ENCODE measurements around the gene AADACL4.

Gene AADACL4

DNA sequence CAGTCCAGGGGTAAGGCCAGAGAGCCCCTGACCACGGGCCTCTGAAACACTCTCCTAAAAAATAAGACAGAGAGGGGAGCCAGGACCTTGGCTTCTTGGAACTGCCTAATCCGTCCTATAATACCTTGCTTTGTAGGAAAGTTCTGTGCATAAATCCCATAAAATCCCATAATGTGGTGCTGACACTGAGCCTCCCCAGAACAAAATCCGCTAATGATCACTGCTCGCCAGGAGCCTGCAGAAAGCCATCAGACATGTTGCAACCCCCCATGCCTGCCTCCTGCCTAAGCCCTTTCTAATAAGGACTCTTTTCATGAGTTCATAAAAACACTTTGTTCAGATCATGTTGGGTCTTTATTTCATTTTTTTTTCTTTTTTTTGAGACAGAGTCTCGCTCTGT lies 16.6 kb upstream of the AADACL4 start:
- TF ChIP-seq, protein P1, sequence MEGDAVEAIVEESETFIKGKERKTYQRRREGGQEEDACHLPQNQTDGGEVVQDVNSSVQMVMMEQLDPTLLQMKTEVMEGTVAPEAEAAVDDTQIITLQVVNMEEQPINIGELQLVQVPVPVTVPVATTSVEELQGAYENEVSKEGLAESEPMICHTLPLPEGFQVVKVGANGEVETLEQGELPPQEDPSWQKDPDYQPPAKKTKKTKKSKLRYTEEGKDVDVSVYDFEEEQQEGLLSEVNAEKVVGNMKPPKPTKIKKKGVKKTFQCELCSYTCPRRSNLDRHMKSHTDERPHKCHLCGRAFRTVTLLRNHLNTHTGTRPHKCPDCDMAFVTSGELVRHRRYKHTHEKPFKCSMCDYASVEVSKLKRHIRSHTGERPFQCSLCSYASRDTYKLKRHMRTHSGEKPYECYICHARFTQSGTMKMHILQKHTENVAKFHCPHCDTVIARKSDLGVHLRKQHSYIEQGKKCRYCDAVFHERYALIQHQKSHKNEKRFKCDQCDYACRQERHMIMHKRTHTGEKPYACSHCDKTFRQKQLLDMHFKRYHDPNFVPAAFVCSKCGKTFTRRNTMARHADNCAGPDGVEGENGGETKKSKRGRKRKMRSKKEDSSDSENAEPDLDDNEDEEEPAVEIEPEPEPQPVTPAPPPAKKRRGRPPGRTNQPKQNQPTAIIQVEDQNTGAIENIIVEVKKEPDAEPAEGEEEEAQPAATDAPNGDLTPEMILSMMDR (IDR thresholded peaks at IDR 0.05; ENCODE audit: low read depth, low read length, missing control alignments) = no peak
- H3K4me3 ChIP-seq (ENCODE audit: low read depth, low read length) = no peak overlapping the region
- DNase-seq (ENCODE audit: low read depth) = no peak

DNA sequence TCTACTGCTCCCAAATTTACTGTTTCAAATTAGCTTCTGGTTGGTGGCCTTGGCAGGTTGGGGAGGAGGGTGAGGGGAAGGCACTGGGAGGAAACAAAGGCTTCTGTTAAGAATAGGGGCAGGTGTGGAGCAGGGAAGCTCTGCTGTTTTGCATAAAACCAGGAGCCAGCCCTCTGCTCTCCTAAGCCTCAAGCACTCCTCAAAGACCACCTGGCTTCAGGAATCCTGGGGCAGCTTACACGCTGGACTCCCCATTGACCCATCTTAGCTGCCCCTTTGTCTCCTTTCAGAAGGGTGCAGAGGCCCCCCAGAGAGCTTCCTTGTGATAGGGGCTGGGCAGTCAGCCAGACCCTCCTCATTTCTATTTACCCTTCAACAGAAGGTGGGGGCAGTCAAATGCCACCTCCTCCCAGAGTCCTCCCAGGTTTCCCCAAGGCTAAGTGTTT lies 14.4 kb upstream of the AADACL4 start:
- TF ChIP-seq, protein P1 (IDR thresholded peaks at IDR 0.05; ENCODE audit: low read depth, low read length, missing control alignments) = no peak
- DNase-seq (ENCODE audit: low read depth) = no peak
- H3K4me3 ChIP-seq (ENCODE audit: low read depth, low read length) = no peak overlapping the region

DNA sequence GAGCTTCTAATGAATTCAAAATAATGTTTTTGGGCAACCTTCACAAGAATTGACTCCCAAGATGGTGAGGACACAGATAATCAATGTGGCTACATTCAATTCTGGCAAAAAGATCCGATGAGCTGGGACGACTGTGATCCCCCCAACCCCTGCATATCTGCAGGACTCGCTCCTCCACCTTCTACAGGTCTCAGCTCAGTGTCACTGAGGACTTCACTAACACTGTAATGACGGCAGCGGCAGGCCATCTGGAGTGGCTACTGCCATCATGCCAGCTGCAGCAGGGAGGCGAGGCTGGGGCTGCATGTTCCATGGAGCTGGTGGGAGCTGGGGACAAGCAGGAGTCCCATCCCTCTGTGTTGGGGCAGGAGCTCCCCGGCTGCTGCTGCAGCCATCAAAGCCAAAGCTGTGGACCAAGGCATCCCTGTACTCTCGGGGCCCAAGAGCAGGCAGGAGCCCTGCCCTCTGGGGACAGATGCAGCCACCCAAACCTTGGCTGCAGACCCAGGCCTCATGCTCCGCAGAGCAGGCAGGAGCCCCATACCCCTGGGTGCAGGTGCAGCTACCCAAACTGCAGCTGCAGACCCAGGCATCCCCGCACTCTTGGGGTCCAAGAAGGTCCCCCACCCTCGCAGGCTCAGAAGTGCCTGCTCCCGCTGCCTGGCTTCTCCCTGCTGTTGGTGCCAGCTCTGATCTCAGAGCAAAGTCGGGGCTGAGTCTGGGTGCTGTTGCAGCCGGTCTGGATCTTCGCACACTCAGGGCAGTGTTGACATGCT lies 13.7 kb upstream of the AADACL4 start:
- no peak overlapping the region for H3K4me3 ChIP-seq (ENCODE audit: low read depth, low read length)
- no peak for DNase-seq (ENCODE audit: low read depth)
- TF ChIP-seq, protein P1 (IDR thresholded peaks at IDR 0.05; ENCODE audit: low read depth, low read length, missing control alignments) = no peak

DNA sequence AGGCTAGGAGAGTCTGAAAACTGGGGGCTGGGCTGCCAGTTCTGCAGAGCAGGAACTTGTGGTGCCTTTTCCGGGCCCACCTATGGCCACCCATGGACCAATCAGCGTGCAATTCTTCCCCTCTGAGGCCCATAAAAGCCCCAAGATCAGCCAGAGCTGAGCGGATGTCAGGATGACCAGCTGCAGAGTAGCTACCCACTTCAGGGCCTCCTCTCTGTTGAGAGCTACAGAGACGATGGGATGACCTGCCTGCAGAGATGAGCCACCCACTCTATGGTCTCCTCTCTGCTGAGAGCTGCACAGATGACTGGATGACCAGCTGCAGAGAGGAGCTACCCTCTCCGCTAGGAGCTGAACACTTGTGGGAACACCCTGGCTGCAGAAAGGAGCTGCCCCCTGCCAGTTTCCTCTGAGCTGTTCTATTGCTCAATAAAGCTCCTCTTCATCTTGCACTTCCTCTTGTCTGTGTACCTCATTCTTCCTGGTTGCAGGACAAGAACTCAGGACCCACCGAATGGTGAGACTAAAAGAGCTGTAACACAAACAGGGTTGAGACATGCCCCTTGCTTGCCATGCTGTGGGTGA lies 12.8 kb upstream of the AADACL4 start:
- no peak overlapping the region for H3K4me3 ChIP-seq (ENCODE audit: low read depth, low read length)
- DNase-seq (ENCODE audit: low read depth) = no peak
- TF ChIP-seq, protein P1 (IDR thresholded peaks at IDR 0.05; ENCODE audit: low read depth, low read length, missing control alignments) = no peak

DNA sequence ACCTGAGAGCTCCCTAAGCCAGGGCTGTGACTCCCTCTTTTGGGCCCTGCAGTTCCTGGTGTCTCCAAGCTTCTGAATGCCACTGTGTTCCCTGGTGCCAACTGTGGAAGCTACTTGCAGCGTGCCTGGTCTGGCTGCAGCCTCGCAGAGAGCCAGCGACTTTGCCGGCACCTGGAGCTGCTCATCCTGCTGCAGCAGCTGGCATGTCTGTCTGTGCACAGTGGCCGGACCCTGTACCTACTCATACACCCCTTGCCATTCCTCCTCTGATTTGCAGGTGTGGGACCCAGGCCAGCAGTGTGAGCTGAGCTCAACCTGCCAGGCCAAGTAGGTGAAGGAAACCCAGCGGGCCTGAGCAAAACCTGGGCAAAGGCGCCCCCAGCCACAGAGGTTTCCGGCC lies 12.3 kb upstream of the AADACL4 start:
- DNase-seq (ENCODE audit: low read depth) = no peak
- H3K4me3 ChIP-seq (ENCODE audit: low read depth, low read length) = no peak overlapping the region
- TF ChIP-seq, protein P1 (IDR thresholded peaks at IDR 0.05; ENCODE audit: low read depth, low read length, missing control alignments) = no peak

DNA sequence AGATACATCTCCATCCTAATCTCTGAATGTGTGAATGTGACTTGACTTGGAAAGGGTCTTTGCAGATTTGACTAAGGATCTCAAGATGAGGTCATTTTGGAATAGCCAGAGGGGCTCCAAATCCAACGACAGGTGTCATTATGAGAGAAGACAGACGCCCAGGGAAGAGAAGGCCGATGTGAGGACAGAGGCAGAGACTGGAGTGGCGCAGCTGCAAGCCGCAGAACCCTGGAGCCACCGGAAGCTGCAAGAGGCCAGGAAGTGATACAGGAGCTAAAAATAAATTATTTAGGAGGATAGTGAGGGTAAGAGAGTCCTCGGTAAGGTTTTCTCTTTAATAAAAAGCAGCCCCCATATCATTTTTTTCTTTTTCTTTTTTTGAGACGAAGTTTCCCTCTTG lies 9.7 kb upstream of the AADACL4 start:
- no peak for DNase-seq (ENCODE audit: low read depth)
- TF ChIP-seq, protein P1 (IDR thresholded peaks at IDR 0.05; ENCODE audit: low read depth, low read length, missing control alignments) = no peak
- no peak overlapping the region for H3K4me3 ChIP-seq (ENCODE audit: low read depth, low read length)
